ENCODE measurements around the gene LAMB2.

Gene LAMB2

DNA sequence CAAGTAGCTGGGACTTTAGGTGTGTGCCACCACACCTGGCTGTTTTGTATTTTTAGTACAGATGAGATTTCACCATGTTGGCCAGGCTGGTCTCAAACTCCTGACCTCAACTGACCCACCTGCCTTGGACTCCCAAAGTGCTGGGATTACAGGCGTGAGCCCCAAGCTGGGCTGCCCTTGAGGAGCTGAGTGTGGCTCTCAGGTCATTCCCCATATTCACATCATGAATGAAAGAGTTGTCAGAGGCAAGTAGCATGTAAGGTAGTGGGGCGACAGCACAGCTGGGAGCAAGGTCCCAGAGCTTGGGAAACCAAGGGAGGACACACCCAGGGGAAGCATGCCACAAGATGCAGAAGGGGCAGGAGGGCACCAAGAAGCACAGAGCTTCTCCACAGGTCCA lies 28.3 kb upstream of the LAMB2 start:
- DNase-seq, result no peak

DNA sequence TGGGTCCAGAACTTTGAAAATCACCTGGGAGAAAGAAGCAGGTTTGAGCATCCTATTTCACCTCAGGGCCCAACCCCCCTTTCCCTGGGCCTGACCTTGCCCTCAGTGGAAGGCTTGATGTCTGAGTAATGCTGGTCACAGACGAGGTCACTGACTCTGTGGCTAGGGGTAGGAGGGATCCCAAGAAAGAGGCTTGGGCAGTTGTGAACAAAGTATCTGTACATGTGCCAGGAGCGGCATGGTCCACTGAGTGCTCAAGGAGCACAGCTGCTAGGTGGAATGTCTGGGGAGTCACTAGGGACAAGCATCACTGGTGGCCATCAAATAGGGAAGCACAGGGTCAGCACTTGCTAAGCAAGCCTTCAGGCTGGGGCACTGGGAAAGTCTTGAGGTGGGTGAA lies 25.9 kb upstream of the LAMB2 start:
- DNase-seq, result no peak

GRCh38 chr3:49158103-49158709 lies 25.4 kb upstream of the LAMB2 start:
- DNase-seq, result peak; percentile 50

DNA sequence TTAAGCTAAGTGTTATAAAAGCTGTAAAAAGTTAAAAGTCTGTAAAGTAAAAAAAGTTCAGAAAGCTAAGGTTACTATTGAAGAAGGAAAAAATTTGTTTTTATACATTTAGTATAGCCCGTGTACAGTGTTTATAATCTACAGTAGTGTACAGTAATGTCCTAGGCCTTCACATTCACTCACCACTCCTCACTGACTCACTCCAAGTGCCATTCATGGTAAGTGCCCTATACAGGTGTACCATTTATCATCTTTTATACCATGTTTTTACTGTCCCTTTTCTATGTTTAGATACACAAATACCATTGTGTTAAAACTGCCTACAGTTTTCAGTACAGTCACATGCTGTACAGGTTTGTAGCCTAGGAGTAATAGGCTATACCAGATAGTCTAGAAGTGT lies 24.4 kb upstream of the LAMB2 start:
- no peak for DNase-seq

GRCh38 chr3:49153349-49153912 lies 20.6 kb upstream of the LAMB2 start:
- no peak for DNase-seq

- no peak for DNase-seq
Observed at GRCh38 chr3:49151610-49152009, 18.8 kb upstream of the LAMB2 start.

GRCh38 chr3:49148159-49148558 lies 15.3 kb upstream of the LAMB2 start:
- no peak for DNase-seq

GRCh38 chr3:49140080-49140479 lies 7.2 kb upstream of the LAMB2 start:
- DNase-seq, result no peak

GRCh38 chr3:49135499-49135898 lies 2.6 kb upstream of the LAMB2 start:
- no peak for DNase-seq

GRCh38 chr3:49134471-49135265 lies 1.8 kb upstream of the LAMB2 start:
- no peak for DNase-seq

DNA sequence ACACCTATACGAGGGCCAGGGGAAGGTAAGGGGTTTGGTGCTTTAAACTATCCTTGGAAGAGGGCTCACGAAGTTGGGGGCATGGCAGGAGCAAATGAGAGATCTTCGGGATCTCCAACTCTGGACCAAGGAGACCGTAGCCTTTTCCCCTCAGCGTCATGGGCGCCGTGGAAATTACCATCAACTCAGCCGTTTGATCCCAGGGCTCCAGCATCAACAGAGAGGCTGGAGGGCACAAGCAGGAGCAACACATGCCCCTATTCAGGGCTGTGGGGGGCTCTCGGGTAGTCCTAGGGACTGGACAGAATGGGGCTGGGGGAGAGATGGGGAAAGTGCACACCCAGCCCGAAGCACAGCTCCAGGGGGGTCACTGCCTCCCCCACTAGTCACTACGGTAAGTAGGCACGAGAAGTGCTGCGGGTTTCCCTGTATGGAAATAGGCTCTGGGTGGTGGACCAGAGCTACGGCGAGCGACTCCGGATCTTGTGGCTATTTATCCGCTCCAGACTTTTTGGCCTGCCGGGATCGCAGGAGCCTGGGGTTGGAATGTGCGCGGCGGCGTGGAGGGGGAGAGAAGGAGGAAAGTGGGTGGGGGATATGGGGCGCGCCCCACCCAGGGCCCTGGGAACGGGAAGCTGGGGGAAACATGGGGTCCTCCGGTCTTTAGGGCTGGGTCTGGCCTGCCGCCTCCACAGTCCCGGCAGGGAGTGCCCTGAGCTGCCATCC lies 539 bp upstream of the LAMB2 start:
- peak; percentile 86 for DNase-seq

DNA sequence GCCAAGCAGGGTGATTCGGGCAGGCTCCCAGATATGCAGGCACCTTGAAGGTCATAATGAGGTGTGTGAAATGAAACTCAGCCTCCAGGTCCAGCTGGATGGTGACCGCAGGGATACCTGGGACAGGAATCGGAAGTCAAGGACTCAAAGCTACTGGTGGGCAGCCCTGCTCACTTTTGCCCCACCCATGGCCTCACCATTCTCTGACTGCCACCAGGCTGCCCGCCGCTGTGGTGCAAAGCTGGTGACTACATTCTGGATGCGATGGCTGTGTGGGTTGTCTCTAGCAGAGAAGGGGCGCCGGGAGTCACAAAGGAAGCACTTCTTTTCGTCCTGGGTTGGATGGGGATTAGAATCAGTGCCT lies 795 bp downstream of the LAMB2 start:
- DNase-seq, result no peak

DNA sequence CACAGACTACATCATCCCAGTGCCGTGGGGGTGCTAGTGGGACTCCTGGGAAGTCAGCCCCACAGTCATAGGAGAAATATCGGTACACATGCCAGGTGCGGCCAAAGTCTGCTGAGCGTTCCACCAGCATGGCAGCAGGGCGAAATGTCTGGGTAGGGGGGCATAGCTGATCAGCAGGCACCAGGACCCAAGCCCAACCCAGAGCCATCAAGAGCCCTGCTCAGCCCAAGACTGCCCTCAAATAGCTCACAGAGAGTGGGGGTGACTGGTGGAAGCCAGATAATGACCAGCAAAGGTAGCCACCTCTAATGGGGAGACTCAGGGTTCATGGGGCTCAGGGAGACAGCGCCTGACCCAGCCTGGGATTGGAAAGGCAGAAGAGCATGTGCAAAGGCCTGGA lies 1.3 kb downstream of the LAMB2 start:
- DNase-seq, result no peak

GRCh38 chr3:49131040-49131439 lies 1.8 kb downstream of the LAMB2 start:
- DNase-seq, result no peak

GRCh38 chr3:49124991-49125670 lies 7.7 kb downstream of the LAMB2 start:
- peak; percentile 41 for DNase-seq

- no peak for DNase-seq
Observed at GRCh38 chr3:49124203-49124602, 8.6 kb downstream of the LAMB2 start.

- no peak for DNase-seq
Observed at GRCh38 chr3:49123687-49124086, 9.2 kb downstream of the LAMB2 start.

DNA sequence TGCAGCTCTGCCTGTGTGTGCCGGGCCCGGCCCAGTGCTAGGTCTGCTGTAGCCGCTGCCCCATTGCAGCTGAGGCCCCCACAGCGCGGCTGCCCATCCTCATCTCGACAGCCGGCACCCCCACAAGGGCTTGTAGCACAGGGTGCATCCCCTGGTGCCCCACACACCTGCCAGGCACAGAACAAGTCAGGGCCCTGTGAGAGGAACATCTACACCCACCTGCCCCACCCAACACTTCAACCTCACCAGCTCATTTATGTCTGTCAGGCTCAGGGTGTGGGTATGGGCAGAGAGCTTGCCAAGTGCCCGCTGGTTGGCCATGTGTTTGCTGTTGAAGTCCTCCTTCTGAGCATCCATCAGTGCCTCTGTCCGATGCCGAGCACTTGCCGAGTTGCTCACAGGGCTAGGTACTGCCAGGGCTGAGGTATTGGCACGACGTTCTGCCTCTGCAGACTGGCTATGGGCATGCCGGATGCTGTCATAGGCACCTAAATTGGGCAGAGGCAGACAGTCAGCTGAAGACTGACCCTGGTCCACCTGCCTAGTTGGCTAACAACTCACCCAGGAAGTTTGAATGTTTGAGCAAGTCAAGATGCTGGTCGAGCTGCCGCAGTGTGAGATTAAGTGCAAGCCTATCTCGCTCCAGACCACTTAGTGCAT lies 9.8 kb downstream of the LAMB2 start:
- no peak for DNase-seq

- DNase-seq, result no peak
Observed at GRCh38 chr3:49122451-49122850, 10.4 kb downstream of the LAMB2 start.

GRCh38 chr3:49122022-49122421 lies 10.8 kb downstream of the LAMB2 start:
- DNase-seq, result no peak

DNA sequence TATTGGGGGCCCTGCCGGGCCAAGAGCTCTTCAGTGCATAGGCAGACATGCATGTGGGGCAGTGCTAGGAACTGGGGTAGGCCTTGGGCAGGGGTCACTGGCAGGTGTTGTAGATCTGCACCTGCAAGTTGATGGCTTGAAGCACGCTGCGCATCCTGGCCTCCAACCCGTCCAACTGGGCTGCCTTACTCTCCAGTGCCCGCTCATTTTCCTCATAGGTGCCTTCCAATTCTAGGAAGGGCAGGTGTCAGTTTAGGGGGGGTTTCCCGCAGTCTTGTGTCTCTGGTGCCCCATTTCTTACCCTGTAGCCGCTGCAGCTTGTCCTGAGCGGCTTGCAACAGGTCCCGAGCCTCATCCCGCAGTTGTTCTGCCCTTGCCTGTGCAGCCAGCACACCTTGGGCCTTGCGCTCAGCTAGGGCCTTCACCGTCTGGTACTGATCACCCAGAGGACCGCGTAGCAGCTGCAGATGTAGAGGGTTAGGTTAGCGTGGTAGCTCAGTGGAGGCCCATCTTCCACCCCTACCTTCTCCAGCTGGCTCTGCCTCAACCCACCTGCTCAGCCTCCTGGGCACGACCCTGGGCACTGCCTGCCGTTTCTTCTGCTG lies 11.6 kb downstream of the LAMB2 start:
- no peak for DNase-seq

DNA sequence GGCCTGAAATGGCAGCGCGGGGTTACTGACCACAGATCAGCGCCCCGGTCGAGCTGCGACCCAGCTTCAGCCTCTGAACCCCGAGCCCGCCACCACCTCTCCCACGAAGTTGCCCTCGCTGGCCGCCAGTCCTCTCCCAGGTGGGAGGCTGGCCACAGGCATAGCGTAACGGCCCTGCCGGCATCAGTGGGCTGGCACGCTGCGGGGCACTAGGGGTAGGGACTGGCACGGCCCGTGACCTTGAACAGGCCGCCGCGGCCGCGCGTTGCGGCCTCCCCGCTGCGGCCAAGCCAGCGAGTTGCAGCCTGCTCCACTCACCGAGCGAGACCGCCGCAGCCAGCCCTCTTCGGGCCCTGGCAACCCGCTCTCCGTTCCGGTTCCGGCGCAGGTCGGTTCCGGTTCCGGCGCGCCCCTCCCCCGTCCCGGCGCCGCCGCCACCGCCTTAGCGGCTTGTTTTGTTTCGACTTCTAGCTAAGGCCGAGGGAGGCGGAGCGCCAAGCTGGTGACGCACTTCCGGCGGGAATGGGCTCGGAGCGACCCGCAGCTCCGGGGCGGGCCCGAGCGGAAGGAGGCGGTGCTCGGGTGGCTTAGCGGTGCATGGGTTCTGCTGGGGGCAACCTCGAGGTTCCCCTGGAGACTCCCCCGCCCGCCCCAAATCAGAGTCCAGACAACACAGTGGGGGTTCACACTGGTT lies 12.3 kb downstream of the LAMB2 start, which contains the start of gene USP19:
Gene USP19 (minus strand): TSS at position 386 of the 694 bp plus-strand sequence. CDS start 1,678 bp downstream, outside the sequence.
- DNase-seq, result peak; percentile 95

All from NCI-H82 (cell line).